HL-60/S4 (cell line): ENCODE data around the gene RPL5.

ENCODE experiments used
- in situ Hi-C: fragments of 300-500 bp; cut with MboI; formaldehyde crosslinking; loops from 2 replicates; pipeline ENCODE4 v1.14.3; 2022; ENCODE audit warnings: low sequenced_read_pairs

Gene RPL5

GRCh38 chr1:92886886-92887419 is 55.1 kb downstream of the RPL5 start:
- in situ Hi-C loops = no loop called here

- in situ Hi-C loops = no loop called here
Observed at GRCh38 chr1:92887465-92887864, 55.6 kb downstream of the RPL5 start.
